Measurements from ENCODE around the gene ANKRD34C. TPM values are rescaled to one million over a fixed set of nuclear protein-coding genes. Genes with fewer than 3 reads are reported as not detected.
"Not testable (repeated sequence)": the region's sequence is repeated elsewhere in the genome, so short reads cannot be mapped to it uniquely, and the experiment has no call there.

The ANKRD34C gene
- total RNA-seq, 1 experiment from 2014 or later: not detected

GRCh38 chr15:79316864-79317263, 34.3 kb downstream of the ANKRD34C start:
- Mint-ChIP-seq H3K27me3 (ENCODE audit: low read depth) (no peaks in the 10 kb centered on the region), H3K9me3 (peaks cover 22% of the 10 kb centered on the region), H3K4me1 (peaks cover 9% of the 10 kb centered on the region), H3K4me3 (no peak overlapping the region), H3K36me3 (peaks cover 83% of the 10 kb centered on the region), H3K27ac (no peak overlapping the region)
- TF ChIP-seq SP1 (CRISPR knock-in tag; conservative IDR thresholded peaks at IDR 0.05) (no peak), ZNF425 (CRISPR knock-in tag; conservative IDR thresholded peaks at IDR 0.05) (no peak), GRHL2 (CRISPR knock-in tag; IDR thresholded peaks at IDR 0.05; ENCODE audit: insufficient replicate concordance, severe bottlenecking) (no peak), ZNF416 (CRISPR knock-in tag; IDR thresholded peaks at IDR 0.05) (no peak), ATF3 (CRISPR knock-in tag; conservative IDR thresholded peaks at IDR 0.05) (no peak), ATF6 (CRISPR knock-in tag; IDR thresholded peaks at IDR 0.05) (no peak), ZNF232 (CRISPR knock-in tag; IDR thresholded peaks at IDR 0.05) (no peak), IRF2 (CRISPR knock-in tag; IDR thresholded peaks at IDR 0.05; ENCODE audit: borderline replicate concordance, low read depth) (no peak), TEAD1 (CRISPR knock-in tag; IDR thresholded peaks at IDR 0.05) (no peak), NR1H2 (CRISPR knock-in tag; IDR thresholded peaks at IDR 0.05) (no peak), MLX (CRISPR knock-in tag; IDR thresholded peaks at IDR 0.05) (no peak), NFYB (CRISPR knock-in tag; conservative IDR thresholded peaks at IDR 0.05; ENCODE audit: low read depth) (no peak), OVOL2 (CRISPR knock-in tag; IDR thresholded peaks at IDR 0.05; ENCODE audit: borderline replicate concordance) (no peak), ELF4 (CRISPR knock-in tag; IDR thresholded peaks at IDR 0.05; ENCODE audit: low read depth) (no peak), E2F1 (CRISPR knock-in tag; IDR thresholded peaks at IDR 0.05) (no peak)
- no peak for ATAC-seq
- CTCF ChIA-PET: no interaction called here
- DNase-seq (ENCODE audit: low spot score): no peak
- POLR2A ChIA-PET: no interaction called here

- H3K4me1 Mint-ChIP-seq; CTCF ChIA-PET; H3K27me3 Mint-ChIP-seq (ENCODE audit: low read depth); H3K4me3 Mint-ChIP-seq; ATAC-seq; POLR2A ChIA-PET; H3K27ac Mint-ChIP-seq: not testable (repeated sequence)
- peak; percentile 56 for DNase-seq (ENCODE audit: low spot score)
- peaks cover 22% of the 10 kb centered on the region for H3K9me3 Mint-ChIP-seq
- peaks cover 80% of the 10 kb centered on the region for H3K36me3 Mint-ChIP-seq
Observed at GRCh38 chr15:79319973-79320372, 37.5 kb downstream of the ANKRD34C start.

- Mint-ChIP-seq H3K9me3 (peaks cover 22% of the 10 kb centered on the region), H3K27me3 (ENCODE audit: low read depth) (no peaks in the 10 kb centered on the region), H3K4me1 (no peaks in the 10 kb centered on the region), H3K4me3 (no peak overlapping the region), H3K27ac (no peak overlapping the region), H3K36me3 (peaks cover 62% of the 10 kb centered on the region)
- no peak for ATAC-seq
- no peak for DNase-seq (ENCODE audit: low spot score)
- POLR2A ChIA-PET: no interaction called here
- CTCF ChIA-PET: no interaction called here
- no peak for TF ChIP-seq CDX4 (CRISPR knock-in tag; IDR thresholded peaks at IDR 0.05; ENCODE audit: borderline replicate concordance)
- TF ChIP-seq NR2C2 (CRISPR knock-in tag; IDR thresholded peaks at IDR 0.05): no peak
- no peak for TF ChIP-seq PRDM15 (CRISPR knock-in tag; IDR thresholded peaks at IDR 0.05)
Observed at GRCh38 chr15:79321876-79322275, 39.4 kb downstream of the ANKRD34C start.

Data from WTC11 (cell line).